ENCODE results near the gene NR1D1. TPM values are rescaled to one million over a fixed set of nuclear protein-coding genes. Genes with fewer than 3 reads are reported as not detected.

NR1D1 gene
- total and polyA plus RNA-seq, 2 of the 13 experiments (the other 11 are each of a cell fraction or from before 2014, with no cell fraction given): 2.1 to 2.7 TPM

DNA sequence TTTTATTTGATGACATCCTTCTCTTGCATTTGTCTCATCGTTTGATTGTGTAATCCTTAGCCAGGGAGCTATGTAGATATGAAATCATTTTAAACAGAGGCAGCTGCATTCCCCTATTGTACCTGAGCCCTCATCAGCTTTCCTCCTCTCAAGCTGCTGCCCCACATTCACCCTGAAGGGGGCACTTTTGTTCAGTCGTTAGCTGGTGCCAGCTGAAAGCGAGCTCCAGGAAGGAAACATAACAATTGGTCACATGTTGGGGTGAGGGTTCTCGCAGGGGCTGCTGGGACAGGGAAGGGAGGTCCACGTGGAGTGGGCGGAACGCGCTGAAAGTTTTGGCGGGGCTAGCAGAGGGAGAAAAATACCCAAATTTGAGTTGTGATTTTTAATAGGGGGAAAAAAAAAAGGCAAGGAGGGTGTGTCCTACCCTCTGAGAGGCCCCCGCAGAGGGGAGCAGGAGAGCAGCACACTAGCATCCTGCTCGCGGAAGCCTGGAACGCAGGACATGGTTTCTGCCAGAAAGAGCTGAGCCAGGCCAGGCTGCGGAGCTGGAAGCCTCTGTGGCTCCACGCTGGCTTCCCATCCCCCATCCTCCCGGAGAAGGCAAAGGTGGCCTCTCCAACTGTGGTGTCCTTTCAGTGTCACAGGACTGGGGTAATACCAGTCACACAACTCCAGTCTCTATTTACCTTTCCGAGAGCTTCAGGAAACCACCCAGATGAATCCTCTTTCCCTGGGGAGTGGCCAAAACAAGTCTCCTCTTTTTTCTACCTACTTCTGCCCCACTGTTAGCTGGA lies 12.9 kb upstream of the NR1D1 start (continued):
- TF ChIP-seq ZNF143 (CRISPR knock-in tag; IDR thresholded peaks at IDR 0.05): peak; percentile 92
- TF ChIP-seq, protein P1, sequence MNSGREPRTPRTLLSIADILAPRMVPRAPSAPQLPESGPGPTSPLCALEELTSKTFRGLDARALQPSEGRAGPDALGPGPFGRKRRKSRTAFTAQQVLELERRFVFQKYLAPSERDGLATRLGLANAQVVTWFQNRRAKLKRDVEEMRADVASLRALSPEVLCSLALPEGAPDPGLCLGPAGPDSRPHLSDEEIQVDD (CRISPR knock-in tag; IDR thresholded peaks at IDR 0.05; ENCODE audit: borderline replicate concordance): no peak; the same call in 1 of the 2 replicates
- TF ChIP-seq BHLHE40 (IDR thresholded peaks at IDR 0.05; ENCODE audit: low read length): peak; percentile 60
- no peak for TF ChIP-seq ZFAT (CRISPR knock-in tag; conservative IDR thresholded peaks at IDR 0.05)
- peak; percentile 46; the same call in 1 of the 2 replicates for TF ChIP-seq NFKBIZ (CRISPR knock-in tag; IDR thresholded peaks at IDR 0.05)
- peak; percentile 66 for TF ChIP-seq AGO2 (optimal IDR thresholded peaks at IDR 0.05; ENCODE audit: low read depth, low read length)
- TF ChIP-seq, protein P2, sequence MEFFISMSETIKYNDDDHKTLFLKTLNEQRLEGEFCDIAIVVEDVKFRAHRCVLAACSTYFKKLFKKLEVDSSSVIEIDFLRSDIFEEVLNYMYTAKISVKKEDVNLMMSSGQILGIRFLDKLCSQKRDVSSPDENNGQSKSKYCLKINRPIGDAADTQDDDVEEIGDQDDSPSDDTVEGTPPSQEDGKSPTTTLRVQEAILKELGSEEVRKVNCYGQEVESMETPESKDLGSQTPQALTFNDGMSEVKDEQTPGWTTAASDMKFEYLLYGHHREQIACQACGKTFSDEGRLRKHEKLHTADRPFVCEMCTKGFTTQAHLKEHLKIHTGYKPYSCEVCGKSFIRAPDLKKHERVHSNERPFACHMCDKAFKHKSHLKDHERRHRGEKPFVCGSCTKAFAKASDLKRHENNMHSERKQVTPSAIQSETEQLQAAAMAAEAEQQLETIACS (CRISPR knock-in tag; IDR thresholded peaks at IDR 0.05): no peak; the same call in 1 of the 2 replicates
- TF ChIP-seq, protein P3, sequence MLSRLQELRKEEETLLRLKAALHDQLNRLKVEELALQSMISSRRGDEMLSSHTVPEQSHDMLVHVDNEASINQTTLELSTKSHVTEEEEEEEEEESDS (CRISPR knock-in tag; IDR thresholded peaks at IDR 0.05; ENCODE audit: borderline replicate concordance): no peak; the same call in 1 of the 2 replicates
- TF ChIP-seq ZSCAN30 (CRISPR knock-in tag; IDR thresholded peaks at IDR 0.05): no peak
- no peak for TF ChIP-seq NCOA5 (CRISPR knock-in tag; IDR thresholded peaks at IDR 0.05)
- TF ChIP-seq HMGA1 (CRISPR knock-in tag; conservative IDR thresholded peaks at IDR 0.05): no peak
- TF ChIP-seq, protein P4, sequence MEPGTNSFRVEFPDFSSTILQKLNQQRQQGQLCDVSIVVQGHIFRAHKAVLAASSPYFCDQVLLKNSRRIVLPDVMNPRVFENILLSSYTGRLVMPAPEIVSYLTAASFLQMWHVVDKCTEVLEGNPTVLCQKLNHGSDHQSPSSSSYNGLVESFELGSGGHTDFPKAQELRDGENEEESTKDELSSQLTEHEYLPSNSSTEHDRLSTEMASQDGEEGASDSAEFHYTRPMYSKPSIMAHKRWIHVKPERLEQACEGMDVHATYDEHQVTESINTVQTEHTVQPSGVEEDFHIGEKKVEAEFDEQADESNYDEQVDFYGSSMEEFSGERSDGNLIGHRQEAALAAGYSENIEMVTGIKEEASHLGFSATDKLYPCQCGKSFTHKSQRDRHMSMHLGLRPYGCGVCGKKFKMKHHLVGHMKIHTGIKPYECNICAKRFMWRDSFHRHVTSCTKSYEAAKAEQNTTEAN (CRISPR knock-in tag; conservative IDR thresholded peaks at IDR 0.05): peak; percentile 74
- peak; percentile 16; the same call in 1 of the 2 replicates for TF ChIP-seq ZNF160 (CRISPR knock-in tag; IDR thresholded peaks at IDR 0.05)
- peak; percentile 78 for TF ChIP-seq RAD51 (IDR thresholded peaks at IDR 0.05; ENCODE audit: borderline replicate concordance)
- peak; percentile 15; the same call in 1 of the 2 replicates for TF ChIP-seq ZSCAN31 (CRISPR knock-in tag; IDR thresholded peaks at IDR 0.05; ENCODE audit: low read depth)
- no peak for TF ChIP-seq TP53 (CRISPR knock-in tag; conservative IDR thresholded peaks at IDR 0.05)
- TF ChIP-seq ZNF768 (CRISPR knock-in tag; IDR thresholded peaks at IDR 0.05): peak; percentile 45; the same call in 1 of the 2 replicates
- peak; percentile 84 for TF ChIP-seq ISL2 (CRISPR knock-in tag; IDR thresholded peaks at IDR 0.05)
- TF ChIP-seq, protein P5, sequence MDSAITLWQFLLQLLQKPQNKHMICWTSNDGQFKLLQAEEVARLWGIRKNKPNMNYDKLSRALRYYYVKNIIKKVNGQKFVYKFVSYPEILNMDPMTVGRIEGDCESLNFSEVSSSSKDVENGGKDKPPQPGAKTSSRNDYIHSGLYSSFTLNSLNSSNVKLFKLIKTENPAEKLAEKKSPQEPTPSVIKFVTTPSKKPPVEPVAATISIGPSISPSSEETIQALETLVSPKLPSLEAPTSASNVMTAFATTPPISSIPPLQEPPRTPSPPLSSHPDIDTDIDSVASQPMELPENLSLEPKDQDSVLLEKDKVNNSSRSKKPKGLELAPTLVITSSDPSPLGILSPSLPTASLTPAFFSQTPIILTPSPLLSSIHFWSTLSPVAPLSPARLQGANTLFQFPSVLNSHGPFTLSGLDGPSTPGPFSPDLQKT (CRISPR knock-in tag; IDR thresholded peaks at IDR 0.05; ENCODE audit: borderline replicate concordance): no peak
- peak; percentile 79 for TF ChIP-seq ZNF772 (CRISPR knock-in tag; IDR thresholded peaks at IDR 0.05)
- TF ChIP-seq, protein P6, sequence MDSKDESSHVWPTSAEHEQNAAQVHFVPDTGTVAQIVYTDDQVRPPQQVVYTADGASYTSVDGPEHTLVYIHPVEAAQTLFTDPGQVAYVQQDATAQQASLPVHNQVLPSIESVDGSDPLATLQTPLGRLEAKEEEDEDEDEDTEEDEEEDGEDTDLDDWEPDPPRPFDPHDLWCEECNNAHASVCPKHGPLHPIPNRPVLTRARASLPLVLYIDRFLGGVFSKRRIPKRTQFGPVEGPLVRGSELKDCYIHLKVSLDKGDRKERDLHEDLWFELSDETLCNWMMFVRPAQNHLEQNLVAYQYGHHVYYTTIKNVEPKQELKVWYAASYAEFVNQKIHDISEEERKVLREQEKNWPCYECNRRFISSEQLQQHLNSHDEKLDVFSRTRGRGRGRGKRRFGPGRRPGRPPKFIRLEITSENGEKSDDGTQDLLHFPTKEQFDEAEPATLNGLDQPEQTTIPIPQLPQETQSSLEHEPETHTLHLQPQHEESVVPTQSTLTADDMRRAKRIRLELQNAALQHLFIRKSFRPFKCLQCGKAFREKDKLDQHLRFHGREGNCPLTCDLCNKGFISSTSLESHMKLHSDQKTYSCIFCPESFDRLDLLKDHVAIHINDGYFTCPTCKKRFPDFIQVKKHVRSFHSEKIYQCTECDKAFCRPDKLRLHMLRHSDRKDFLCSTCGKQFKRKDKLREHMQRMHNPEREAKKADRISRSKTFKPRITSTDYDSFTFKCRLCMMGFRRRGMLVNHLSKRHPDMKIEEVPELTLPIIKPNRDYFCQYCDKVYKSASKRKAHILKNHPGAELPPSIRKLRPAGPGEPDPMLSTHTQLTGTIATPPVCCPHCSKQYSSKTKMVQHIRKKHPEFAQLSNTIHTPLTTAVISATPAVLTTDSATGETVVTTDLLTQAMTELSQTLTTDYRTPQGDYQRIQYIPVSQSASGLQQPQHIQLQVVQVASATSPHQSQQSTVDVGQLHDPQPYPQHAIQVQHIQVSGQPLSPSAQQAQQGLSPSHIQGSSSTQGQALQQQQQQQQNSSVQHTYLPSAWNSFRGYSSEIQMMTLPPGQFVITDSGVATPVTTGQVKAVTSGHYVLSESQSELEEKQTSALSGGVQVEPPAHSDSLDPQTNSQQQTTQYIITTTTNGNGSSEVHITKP (CRISPR knock-in tag; IDR thresholded peaks at IDR 0.05; ENCODE audit: low read depth): peak; percentile 56
- no peak; the same call in 1 of the 2 replicates for TF ChIP-seq GTF3A (CRISPR knock-in tag; conservative IDR thresholded peaks at IDR 0.05)
